HG03135 (cell line): Measurements from ENCODE around the gene VPS33A.
"Not testable (repeated sequence)": the region's sequence is repeated elsewhere in the genome, so short reads cannot be mapped to it uniquely, and the experiment has no call there.

Experiments used
- ATAC-seq: cut with Tn5 transposase; IDR thresholded peaks from one replicate; pipeline ENCODE4 v1.9.1; 2021; ENCODE audit warnings: mild to moderate bottlenecking, moderate library complexity; ENCODE audit not compliant: unreplicated experiment

The VPS33A gene

GRCh38 chr12:122258462-122258861, 7.8 kb downstream of the VPS33A start:
- not testable (repeated sequence) for ATAC-seq

GRCh38 chr12:122250536-122250935, 15.8 kb downstream of the VPS33A start:
- no peak for ATAC-seq

- ATAC-seq = no peak
Measured at GRCh38 chr12:122250047-122250446, 16.2 kb downstream of the VPS33A start.

GRCh38 chr12:122245553-122245952, 20.7 kb downstream of the VPS33A start:
- no peak for ATAC-seq

GRCh38 chr12:122244565-122245371, 21.5 kb downstream of the VPS33A start:
- no peak for ATAC-seq

GRCh38 chr12:122243965-122244364, 22.3 kb downstream of the VPS33A start:
- no peak for ATAC-seq

- no peak for ATAC-seq
Measured at GRCh38 chr12:122238861-122239260, 27.4 kb downstream of the VPS33A start.

GRCh38 chr12:122235741-122236140, 30.6 kb downstream of the VPS33A start:
- ATAC-seq = no peak

- ATAC-seq = no peak
Measured at GRCh38 chr12:122232691-122233090, 33.6 kb downstream of the VPS33A start.

- no peak for ATAC-seq
Measured at GRCh38 chr12:122230798-122231197, 35.5 kb downstream of the VPS33A start.

- ATAC-seq = no peak
Measured at GRCh38 chr12:122228092-122228491, 38.2 kb downstream of the VPS33A start.

- no peak for ATAC-seq
Measured at GRCh38 chr12:122227341-122227740, 39.0 kb downstream of the VPS33A start.

GRCh38 chr12:122226366-122227125, 39.7 kb downstream of the VPS33A start:
- no peak for ATAC-seq

GRCh38 chr12:122225683-122226365, 40.5 kb downstream of the VPS33A start, which contains the start of gene DIABLO:
Gene DIABLO, minus strand, starts transcription at chr12:122226052. Its CDS starts 38 bp downstream, at chr12:122226014.
- peak; percentile 95 for ATAC-seq

- no peak for ATAC-seq
Measured at GRCh38 chr12:122216445-122216844, 49.8 kb downstream of the VPS33A start.

GRCh38 chr12:122215771-122216170, 50.5 kb downstream of the VPS33A start:
- ATAC-seq = no peak

GRCh38 chr12:122208073-122208820, 58.0 kb downstream of the VPS33A start:
- no peak for ATAC-seq

- ATAC-seq = no peak
Measured at GRCh38 chr12:122207391-122207790, 58.9 kb downstream of the VPS33A start.

GRCh38 chr12:122206976-122207375, 59.3 kb downstream of the VPS33A start:
- ATAC-seq = no peak

- ATAC-seq = no peak
Measured at GRCh38 chr12:122206111-122206881, 60.0 kb downstream of the VPS33A start.
